GM10847 (cell line): ENCODE measurements around the gene BIRC2.

ENCODE experiments used
- POLR2A ChIP-seq: IDR thresholded peaks from 2 replicates; pipeline ENCODE4 v1.6.1; 2011; ENCODE audit not compliant: insufficient read length; ENCODE audit errors: extremely low read depth

Gene BIRC2

DNA sequence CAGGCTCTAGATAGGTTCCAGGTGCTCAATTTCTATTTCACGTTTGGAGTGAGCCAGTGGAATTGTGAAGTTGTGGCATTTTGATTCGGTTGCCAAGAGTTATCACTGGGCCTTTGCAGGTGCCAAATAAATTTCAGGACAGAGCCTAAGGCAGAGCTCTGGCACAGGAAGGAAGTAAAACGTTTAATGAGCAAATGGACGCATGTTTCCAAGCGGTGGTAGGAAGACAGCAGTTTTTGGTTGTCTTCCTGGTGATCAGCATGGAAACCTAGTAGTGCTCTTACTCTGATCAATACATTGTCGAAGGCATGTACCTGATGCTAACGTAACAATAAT lies 29.3 kb upstream of the BIRC2 start:
- no peak for TF ChIP-seq POLR2A

DNA sequence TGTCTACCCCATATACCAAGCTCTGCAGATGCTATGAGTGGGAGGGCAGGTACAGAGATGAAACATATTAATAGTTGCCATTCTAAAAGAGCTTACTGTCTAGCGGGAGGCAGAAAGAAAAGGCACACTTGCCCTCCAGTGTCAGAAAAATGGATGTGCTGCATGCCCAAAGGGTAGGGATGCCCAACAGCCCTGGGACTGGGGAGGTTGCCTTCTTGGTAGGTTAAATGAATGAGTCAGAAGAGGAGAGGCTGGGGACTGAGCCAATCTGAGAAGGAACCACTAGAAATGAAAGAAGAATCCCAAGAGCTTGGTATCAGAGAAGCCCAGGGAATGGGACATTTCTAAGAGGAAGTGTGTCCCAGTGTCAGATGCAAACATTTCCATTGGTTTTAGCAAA lies 28.5 kb upstream of the BIRC2 start:
- no peak for TF ChIP-seq POLR2A

DNA sequence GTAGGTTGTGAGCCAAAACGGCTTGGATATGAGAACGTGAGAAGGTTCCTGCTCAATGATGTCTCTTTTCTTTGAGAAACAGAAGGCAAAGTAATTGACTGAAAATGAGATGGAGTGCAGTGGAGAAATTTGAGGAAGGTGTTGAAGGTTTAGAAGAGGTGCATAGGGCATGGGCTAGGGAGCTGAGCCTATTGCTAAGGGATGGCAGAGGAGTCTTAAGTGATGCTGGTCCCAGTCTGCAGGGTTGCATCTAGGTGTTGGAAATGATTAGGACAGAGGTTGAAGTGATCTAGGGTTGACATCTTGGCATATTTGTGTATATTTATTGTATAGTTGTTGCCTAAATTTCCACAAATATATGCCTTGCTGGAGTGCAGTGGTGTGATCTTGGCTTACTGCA lies 27.5 kb upstream of the BIRC2 start:
- no peak for TF ChIP-seq POLR2A

DNA sequence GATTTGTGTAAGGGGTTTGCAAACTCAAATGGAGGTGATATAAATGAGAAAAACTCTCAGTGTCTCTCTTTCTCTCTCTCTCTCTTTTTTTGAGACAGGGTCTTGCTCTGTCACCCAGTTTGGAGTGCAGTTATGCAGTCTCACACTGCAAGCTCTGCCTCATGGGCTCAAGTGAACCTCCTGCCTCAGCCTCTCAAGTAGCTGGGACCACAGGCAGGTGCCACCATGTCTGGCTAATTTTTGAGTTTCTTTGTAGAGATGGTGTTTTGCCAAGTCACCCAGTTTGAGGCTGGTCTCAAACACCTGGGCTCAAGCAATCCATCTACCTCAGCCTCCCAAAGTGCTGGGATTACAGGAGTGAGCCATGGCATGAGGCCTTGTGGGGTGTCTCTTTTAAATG lies 26.8 kb upstream of the BIRC2 start:
- TF ChIP-seq POLR2A, result no peak

DNA sequence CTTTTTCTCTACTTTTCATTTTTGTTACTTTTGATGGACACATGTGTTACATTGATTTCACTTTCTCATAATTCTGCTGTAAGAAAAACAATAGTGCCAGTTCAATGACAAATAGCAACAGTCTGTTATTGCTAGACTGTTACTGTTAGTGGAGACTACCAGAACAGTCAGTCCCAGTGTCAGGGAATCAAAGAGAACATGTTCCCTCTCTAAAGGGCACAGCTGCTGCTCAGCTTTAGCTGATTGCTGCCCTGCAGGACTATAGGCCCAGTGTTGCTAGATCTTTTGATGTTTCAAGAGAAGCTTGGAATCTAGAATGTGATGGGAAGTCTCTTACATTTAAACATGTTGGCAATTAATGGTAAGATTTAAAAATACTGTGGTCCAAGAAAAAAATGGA lies 26.3 kb upstream of the BIRC2 start:
- no peak for TF ChIP-seq POLR2A

DNA sequence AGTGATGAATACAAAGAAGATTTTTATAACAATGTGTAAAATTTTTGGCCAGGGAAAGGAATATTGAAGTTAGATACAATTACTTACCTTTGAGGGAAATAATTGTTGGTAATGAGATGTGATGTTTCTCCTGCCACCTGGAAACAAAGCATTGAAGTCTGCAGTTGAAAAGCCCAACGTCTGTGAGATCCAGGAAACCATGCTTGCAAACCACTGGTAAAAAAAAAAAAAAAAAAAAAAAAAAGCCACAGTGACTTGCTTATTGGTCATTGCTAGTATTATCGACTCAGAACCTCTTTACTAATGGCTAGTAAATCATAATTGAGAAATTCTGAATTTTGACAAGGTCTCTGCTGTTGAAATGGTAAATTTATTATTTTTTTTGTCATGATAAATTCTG lies 24.5 kb upstream of the BIRC2 start:
- TF ChIP-seq POLR2A, result no peak

DNA sequence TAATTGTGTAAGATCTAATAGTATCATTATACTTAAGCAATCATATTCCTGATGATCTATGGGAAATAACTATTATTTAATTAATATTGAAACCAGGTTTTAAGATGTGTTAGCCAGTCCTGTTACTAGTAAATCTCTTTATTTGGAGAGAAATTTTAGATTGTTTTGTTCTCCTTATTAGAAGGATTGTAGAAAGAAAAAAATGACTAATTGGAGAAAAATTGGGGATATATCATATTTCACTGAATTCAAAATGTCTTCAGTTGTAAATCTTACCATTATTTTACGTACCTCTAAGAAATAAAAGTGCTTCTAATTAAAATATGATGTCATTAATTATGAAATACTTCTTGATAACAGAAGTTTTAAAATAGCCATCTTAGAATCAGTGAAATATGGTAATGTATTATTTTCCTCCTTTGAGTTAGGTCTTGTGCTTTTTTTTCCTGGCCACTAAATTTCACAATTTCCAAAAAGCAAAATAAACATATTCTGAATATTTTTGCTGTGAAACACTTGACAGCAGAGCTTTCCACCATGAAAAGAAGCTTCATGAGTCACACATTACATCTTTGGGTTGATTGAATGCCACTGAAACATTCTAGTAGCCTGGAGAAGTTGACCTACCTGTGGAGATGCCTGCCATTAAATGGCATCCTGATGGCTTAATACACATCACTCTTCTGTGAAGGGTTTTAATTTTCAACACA lies 23.3 kb upstream of the BIRC2 start:
- TF ChIP-seq POLR2A, result no peak

DNA sequence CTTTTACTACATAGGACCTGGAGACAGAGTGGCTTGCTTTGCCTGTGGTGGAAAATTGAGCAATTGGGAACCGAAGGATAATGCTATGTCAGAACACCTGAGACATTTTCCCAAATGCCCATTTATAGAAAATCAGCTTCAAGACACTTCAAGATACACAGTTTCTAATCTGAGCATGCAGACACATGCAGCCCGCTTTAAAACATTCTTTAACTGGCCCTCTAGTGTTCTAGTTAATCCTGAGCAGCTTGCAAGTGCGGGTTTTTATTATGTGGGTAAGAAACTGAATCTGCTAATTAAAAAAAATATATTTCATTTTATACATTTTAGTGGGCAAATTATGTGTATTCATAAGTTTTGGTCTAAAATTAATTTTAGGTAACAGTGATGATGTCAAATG lies 21.9 kb upstream of the BIRC2 start:
- TF ChIP-seq POLR2A, result no peak

DNA sequence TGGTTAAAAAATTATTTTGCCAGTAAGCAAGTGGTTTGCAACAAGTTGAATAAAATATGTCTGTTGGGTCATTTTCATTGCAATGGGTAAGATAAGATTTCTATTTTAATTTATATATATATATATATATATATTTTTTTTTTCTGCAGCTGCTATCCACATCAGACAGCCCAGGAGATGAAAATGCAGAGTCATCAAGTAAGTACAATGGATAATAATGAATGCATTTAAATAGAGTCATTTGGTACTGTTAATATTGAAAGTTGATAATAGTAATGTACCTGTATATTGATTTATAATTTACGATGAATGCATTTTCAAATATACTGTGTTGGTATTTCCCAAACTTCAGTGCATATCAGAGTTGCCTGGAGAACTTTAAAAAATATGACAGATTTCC lies 18.3 kb upstream of the BIRC2 start:
- TF ChIP-seq POLR2A, result no peak

DNA sequence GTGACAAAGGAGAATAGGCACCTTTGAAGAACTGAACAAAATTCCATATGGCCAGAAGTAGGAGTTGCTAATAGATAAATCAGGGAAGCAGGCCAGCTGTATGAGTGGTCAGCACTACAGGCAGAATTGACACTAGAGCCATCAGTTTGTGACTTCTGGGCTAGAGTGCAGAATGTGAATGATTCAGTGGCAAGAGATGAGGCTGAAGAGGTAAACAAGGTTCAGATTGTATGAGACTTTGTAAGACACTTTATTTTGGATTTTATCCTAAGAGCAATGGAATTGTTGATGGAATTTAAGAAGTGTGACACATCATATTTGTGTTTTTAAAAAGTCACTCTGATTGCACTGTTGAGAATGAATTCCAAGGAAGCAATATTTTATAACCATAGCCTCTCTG lies 16.8 kb upstream of the BIRC2 start:
- TF ChIP-seq POLR2A, result no peak

DNA sequence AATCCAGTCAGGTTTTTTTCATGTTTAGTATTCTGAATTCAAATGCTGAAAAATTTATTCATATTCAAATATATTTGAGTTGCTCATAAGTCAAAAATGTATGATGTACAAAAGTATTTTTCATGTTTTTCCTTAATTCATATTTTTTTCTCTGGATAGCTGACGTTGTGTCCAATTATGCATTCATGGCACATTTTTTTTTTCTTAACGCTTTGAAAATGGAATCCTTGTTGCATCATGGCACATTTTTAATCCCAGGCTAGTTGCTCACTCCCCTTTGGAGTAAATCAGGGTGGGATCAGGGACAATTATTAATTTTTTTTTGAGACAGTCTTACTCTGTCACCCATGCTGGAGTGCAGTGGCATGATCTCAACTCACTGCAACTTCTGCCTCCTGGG lies 15.7 kb upstream of the BIRC2 start:
- no peak for TF ChIP-seq POLR2A

DNA sequence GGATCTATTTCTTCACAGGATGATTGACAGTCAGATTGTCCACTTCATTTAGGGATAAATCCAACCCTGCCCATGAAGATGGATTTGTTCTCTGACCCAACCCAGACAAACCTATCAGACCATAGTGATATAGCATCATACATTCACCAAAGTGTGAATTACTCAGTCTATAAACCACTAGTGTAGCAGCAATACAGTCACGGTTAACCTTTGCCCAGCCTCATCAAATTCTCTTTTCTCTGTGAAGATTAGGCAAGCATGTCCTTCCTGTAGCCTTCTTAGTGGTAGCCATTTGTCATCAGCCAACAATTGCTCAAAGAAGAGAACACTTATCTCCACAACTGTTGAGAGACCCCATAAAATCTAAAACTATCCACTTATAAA lies 14.4 kb upstream of the BIRC2 start:
- no peak for TF ChIP-seq POLR2A

DNA sequence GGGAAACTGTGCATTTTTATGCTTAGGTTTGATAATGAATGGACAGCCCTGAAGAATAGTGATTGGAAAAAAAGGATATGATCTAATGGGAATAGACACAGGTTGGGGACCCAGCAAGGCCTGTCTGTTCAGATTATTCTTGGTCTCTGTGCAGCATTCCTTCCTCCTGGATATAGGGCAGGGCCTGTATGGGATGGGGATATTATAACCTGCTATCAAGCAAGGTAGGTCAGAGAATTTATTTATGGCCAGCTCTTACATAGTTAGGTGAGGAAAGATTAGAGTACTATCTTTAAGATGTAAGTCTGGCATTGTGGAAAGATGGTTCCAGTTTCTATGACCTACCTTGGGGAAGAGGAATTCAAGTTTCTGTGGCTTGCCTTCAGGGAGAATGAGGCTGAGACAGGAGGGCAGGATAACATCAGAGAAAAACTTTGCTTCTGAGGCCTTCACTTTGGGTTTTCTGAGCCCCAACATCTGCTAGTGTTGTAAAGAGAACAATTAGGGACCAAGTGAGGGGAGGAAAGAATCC lies 8.5 kb upstream of the BIRC2 start:
- no peak for TF ChIP-seq POLR2A

DNA sequence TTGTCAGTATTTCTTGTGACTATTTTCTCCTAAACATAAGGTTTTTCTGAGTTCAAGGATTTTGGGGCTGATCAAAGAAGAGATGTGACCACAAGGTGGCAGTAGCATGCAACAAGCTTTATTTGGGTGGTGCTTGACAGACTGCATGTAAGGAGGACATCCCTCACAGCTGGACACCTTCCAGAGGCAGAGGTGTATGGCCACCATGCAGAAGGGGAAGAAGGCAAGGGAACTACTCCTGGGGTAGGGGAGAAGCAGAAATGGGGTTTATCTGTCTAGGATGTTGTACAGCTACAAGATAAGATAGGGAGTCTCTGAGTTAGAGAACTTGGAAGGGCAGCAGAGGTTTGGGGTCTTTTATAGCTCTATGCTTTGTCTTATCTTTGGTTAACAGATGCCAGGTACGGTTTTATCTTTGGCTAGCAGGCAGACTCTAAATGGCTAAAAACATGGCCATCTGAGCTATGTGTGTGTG lies 5.1 kb upstream of the BIRC2 start:
- no peak for TF ChIP-seq POLR2A

DNA sequence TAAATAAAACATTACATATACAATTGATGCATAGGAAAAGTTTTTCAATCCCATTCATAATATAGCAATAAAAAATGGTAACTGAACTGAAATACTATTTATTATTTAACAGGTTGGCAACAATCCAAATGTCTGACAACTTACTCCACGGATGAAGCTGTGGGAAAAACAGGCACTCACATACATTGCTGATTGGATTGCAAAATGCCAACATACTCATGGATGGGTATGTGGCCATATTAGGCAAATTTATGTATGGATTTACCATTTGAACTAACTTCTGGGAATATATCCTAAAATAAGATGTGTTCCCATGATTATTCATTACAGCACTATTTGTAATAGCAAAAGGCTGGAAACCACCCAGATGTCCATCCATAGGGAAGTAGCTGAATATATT lies 3.2 kb upstream of the BIRC2 start:
- no peak for TF ChIP-seq POLR2A

DNA sequence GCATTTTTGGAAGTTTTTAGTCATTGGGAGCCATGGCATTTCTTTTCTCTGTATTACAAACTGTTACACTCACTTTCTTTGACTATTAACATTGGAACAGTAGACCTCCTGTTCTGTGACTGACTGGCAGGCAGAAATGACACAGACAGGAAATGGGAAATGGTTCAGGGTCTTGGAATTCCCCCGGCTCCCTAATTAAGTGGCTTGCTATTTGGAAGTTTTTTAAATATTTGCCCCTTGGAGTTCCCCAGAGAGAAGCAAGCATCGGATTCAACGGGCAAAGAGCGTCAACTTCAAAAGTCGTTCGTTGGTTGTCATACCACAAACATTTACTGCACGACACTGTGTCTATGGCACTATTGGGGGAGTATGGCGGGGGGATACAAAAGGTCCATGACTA lies 1.1 kb upstream of the BIRC2 start:
- TF ChIP-seq POLR2A, result no peak

DNA sequence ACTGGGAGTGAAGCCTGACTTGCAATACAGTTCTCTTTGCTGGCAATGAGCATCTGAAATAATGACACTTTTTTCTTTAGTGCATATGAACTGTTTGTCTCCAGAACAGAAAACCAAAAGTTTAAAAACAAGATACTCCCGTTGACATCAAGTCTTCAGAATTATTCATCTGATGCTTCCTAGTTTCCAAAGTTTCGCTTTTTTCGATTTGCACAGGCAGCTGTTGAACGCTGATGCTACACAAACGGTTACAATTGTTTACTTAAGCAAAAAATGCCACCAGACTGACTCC lies 612 bp upstream of the BIRC2 start:
- no peak for TF ChIP-seq POLR2A

DNA sequence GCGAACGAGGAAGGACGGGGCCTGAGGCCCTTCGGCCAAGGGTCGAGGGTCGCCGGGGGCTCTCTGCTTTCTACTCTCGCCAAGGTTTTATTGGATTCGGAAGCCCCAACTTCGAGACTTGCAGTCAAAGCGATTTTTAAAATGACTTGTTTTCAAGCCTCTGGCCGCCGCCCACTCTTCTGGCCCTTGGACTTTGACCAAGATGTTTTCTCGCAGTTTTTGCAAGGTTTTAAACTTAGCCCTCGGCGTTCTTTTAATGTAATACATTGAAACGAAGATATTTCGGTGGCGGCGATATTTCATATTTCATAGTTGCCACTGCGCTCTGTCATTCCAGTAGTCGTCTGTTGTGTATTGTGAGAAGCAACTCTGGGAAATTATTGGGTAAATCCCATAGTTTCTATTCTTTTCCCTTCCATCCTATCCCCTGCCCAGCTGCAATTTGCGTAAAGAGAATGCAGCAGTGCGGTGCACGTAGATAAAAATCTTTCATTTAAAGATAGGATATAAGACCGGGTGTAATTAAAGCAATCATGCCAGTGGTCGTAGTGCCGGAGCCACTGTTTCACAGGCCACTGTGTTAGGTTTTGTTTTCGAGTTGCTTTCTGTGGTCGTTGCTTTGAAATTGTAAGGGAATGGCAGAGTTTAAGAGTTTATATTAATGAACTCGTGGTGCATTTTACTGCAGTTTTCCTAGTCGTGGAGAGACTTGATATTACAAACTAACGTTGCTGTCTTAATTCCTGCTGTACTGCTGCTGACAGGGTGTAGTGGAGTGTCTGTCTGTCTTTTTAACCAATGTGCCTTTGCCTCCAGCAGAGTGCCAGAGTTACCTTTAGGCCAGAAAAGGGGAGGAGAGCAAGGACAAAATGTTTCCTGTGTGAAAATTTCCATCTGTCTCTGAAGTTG lies 702 bp downstream of the BIRC2 start:
- no peak for TF ChIP-seq POLR2A
